ENCODE measurements around the gene ACOT4. TPM values are rescaled to one million over a fixed set of nuclear protein-coding genes. Genes with fewer than 3 reads are reported as not detected.

Gene ACOT4
- total and polyA plus RNA-seq, 2 experiments from 2014 or later, result 1.0 to 1.6 TPM

DNA sequence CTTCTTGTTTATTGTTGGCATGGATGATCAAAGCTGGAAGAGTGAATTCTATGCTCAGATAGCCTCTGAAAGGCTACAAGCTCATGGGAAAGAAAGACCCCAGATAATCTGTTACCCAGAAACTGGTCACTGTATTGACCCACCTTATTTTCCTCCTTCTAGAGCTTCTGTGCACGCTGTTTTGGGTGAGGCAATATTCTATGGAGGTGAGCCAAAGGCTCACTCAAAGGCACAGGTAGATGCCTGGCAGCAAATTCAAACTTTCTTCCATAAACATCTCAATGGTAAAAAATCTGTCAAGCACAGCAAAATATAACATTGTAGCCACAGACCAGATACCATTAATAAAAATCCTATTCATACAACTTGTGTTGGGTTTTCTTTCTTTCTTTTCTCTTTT, 27.9 kb downstream of the ACOT4 start (continued):
- TF ChIP-seq, protein P1, sequence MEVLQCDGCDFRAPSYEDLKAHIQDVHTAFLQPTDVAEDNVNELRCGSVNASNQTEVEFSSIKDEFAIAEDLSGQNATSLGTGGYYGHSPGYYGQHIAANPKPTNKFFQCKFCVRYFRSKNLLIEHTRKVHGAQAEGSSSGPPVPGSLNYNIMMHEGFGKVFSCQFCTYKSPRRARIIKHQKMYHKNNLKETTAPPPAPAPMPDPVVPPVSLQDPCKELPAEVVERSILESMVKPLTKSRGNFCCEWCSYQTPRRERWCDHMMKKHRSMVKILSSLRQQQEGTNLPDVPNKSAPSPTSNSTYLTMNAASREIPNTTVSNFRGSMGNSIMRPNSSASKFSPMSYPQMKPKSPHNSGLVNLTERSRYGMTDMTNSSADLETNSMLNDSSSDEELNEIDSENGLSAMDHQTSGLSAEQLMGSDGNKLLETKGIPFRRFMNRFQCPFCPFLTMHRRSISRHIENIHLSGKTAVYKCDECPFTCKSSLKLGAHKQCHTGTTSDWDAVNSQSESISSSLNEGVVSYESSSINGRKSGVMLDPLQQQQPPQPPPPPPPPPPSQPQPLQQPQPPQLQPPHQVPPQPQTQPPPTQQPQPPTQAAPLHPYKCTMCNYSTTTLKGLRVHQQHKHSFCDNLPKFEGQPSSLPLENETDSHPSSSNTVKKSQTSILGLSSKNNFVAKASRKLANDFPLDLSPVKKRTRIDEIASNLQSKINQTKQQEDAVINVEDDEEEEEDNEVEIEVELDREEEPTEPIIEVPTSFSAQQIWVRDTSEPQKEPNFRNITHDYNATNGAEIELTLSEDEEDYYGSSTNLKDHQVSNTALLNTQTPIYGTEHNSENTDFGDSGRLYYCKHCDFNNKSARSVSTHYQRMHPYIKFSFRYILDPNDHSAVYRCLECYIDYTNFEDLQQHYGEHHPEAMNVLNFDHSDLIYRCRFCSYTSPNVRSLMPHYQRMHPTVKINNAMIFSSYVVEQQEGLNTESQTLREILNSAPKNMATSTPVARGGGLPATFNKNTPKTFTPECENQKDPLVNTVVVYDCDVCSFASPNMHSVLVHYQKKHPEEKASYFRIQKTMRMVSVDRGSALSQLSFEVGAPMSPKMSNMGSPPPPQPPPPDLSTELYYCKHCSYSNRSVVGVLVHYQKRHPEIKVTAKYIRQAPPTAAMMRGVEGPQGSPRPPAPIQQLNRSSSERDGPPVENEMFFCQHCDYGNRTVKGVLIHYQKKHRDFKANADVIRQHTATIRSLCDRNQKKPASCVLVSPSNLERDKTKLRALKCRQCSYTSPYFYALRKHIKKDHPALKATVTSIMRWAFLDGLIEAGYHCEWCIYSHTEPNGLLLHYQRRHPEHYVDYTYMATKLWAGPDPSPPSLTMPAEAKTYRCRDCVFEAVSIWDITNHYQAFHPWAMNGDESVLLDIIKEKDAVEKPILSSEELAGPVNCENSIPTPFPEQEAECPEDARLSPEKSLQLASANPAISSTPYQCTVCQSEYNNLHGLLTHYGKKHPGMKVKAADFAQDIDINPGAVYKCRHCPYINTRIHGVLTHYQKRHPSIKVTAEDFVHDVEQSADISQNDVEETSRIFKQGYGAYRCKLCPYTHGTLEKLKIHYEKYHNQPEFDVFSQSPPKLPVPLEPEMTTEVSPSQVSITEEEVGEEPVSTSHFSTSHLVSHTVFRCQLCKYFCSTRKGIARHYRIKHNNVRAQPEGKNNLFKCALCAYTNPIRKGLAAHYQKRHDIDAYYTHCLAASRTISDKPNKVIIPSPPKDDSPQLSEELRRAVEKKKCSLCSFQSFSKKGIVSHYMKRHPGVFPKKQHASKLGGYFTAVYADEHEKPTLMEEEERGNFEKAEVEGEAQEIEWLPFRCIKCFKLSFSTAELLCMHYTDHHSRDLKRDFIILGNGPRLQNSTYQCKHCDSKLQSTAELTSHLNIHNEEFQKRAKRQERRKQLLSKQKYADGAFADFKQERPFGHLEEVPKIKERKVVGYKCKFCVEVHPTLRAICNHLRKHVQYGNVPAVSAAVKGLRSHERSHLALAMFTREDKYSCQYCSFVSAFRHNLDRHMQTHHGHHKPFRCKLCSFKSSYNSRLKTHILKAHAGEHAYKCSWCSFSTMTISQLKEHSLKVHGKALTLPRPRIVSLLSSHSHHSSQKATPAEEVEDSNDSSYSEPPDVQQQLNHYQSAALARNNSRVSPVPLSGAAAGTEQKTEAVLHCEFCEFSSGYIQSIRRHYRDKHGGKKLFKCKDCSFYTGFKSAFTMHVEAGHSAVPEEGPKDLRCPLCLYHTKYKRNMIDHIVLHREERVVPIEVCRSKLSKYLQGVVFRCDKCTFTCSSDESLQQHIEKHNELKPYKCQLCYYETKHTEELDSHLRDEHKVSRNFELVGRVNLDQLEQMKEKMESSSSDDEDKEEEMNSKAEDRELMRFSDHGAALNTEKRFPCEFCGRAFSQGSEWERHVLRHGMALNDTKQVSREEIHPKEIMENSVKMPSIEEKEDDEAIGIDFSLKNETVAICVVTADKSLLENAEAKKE (CRISPR knock-in tag; IDR thresholded peaks at IDR 0.05), result no peak
- TF ChIP-seq JUNB (IDR thresholded peaks at IDR 0.05; ENCODE audit: unreplicated experiment), result no peak

DNA sequence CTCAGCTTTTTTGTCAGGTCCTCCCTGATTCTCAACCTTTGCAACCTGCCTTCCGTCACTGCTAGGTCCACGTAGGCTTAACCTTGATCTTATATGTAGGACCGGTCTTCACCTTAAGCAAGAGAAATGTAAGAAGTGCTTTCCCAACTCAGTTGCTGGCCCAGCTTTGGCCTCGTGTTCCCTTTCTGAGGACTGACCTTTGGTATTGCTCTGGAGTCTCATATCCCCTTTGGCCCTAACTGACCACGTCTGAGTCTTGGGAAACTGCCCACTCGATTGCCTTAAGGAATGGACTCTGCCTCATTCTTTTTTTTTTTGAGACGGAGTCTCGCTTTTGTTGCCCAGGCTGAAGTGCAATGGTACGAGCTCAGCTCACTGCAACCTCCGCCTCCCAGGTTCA, 28.6 kb downstream of the ACOT4 start:
- Mint-ChIP-seq H3K27me3 (ENCODE audit: insufficient read depth, low read depth, poor library complexity) (peaks cover 3% of the 10 kb centered on the region), H3K9me3 (peaks cover 4% of the 10 kb centered on the region; the same call in 1 of the 3 replicates), H3K36me3 (ENCODE audit: low read depth) (peaks cover 9% of the 10 kb centered on the region; the same call in 2 of the 3 replicates), H3K27ac (no peak overlapping the region), H3K4me3 (no peak overlapping the region), H3K4me1 (peaks cover 7% of the 10 kb centered on the region)
- Histone ChIP-seq H3F3A (replicated peaks; ENCODE audit: low read depth) (no peaks in the 10 kb centered on the region), H2AFZ (no peak overlapping the region), H3K27ac (ENCODE audit: low read depth) (no peak overlapping the region), H4K20me1 (replicated peaks; ENCODE audit: insufficient read depth) (no peaks in the 10 kb centered on the region), H3K4me2 (no peak overlapping the region), H3K27me3 (ENCODE audit: insufficient read depth) (no peaks in the 10 kb centered on the region), H3K79me2 (replicated peaks; ENCODE audit: insufficient read depth) (no peaks in the 10 kb centered on the region), H3K4me1 (ENCODE audit: insufficient read depth) (peaks cover 7% of the 10 kb centered on the region; the same call in 1 of the 2 replicates), H3K9me2 (ENCODE audit: insufficient read depth) (no peaks in the 10 kb centered on the region), H3K4me3 (no peak overlapping the region), H3K36me3 (ENCODE audit: insufficient read depth) (no peaks in the 10 kb centered on the region)
- DNase-seq (ENCODE audit: low spot score) (no peak), ATAC-seq (no peak)
- no peak for TF ChIP-seq POLR2AphosphoS5 (IDR thresholded peaks at IDR 0.05; ENCODE audit: low read depth)
- TF ChIP-seq EZH2phosphoT487 (IDR thresholded peaks at IDR 0.05; ENCODE audit: unreplicated experiment), result no peak
- no peak for TF ChIP-seq JUNB (IDR thresholded peaks at IDR 0.05; ENCODE audit: unreplicated experiment)
- no peak for TF ChIP-seq NANOG (IDR thresholded peaks at IDR 0.05; ENCODE audit: borderline replicate concordance)
- TF ChIP-seq, protein P1 (CRISPR knock-in tag; IDR thresholded peaks at IDR 0.05), result no peak
- TF ChIP-seq, protein P2, sequence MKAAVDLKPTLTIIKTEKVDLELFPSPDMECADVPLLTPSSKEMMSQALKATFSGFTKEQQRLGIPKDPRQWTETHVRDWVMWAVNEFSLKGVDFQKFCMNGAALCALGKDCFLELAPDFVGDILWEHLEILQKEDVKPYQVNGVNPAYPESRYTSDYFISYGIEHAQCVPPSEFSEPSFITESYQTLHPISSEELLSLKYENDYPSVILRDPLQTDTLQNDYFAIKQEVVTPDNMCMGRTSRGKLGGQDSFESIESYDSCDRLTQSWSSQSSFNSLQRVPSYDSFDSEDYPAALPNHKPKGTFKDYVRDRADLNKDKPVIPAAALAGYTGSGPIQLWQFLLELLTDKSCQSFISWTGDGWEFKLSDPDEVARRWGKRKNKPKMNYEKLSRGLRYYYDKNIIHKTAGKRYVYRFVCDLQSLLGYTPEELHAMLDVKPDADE (IDR thresholded peaks at IDR 0.05), result no peak
- TF ChIP-seq CREB1 (CRISPR knock-in tag; IDR thresholded peaks at IDR 0.05; ENCODE audit: low read depth), result no peak
- TF ChIP-seq STAT1 (IDR thresholded peaks at IDR 0.05; ENCODE audit: unreplicated experiment), result no peak
- TF ChIP-seq ZNF114 (CRISPR knock-in tag; IDR thresholded peaks at IDR 0.05), result no peak
- no peak for TF ChIP-seq ZNF331 (CRISPR knock-in tag; IDR thresholded peaks at IDR 0.05; ENCODE audit: low read depth)

Measured in GM23338 (cell line).